BJ (cell line): ENCODE measurements around the gene COL23A1. TPM values are rescaled to one million over a fixed set of nuclear protein-coding genes. Genes with fewer than 3 reads are reported as not detected.
"Not testable (repeated sequence)": the region's sequence is repeated elsewhere in the genome, so short reads cannot be mapped to it uniquely, and the experiment has no call there.

Experiments
- CTCF ChIA-PET: fragments of 350-600 bp; formaldehyde crosslinking; extraction: SDS; loops from one replicate; lab custom pipeline; 2021; ENCODE audit warnings: antibody characterized with exemption, inconsistent platforms; lab: Yijun Ruan, JAX
- POLR2A ChIA-PET: fragments of 300-600 bp; sonication (Branson Sonifier 250); formaldehyde crosslinking; extraction: SDS; loops from one replicate; lab custom pipeline; 2021; ENCODE audit warnings: antibody characterized with exemption; lab: Charles Lee
- DNase-seq: peaks from one replicate; pipeline ENCODE4 v3.0.0-alpha.2; 2011; ENCODE audit warnings: low read depth
- H3K27me3 ChIP-seq: 2 replicates; pipeline ENCODE4 v1.6.0; 2011; ENCODE audit warnings: low read length; ENCODE audit not compliant: control insufficient read depth, insufficient read depth
- H3K36me3 ChIP-seq: 2 replicates; pipeline ENCODE4 v1.5.1; 2011; ENCODE audit warnings: low read length; ENCODE audit not compliant: control insufficient read depth, insufficient read depth
- H3K4me3 ChIP-seq: 2 replicates; pipeline ENCODE4 v1.5.1; 2011; ENCODE audit warnings: low read depth, mild to moderate bottlenecking, control low read depth, low read length
- CTCF ChIP-seq: IDR thresholded peaks from 2 replicates; pipeline ENCODE4 v1.5.1; 2011; ENCODE audit warnings: low read depth, mild to moderate bottlenecking, control low read depth, inconsistent platforms, low read length, moderate library complexity; ENCODE audit not compliant: insufficient read depth
- polyA plus RNA-seq: library from polyadenylated mRNA; depleted of rRNA; stranded (reverse); fragments of >200 nt; gene quantifications from 2 replicates; pipeline ENCODE4 v1.2.3, GENCODE V29; 2011

COL23A1 gene
- polyA plus RNA-seq, 1 experiment = not detected

- TF ChIP-seq CTCF = no peak
- POLR2A ChIA-PET = no interaction called here
- Histone ChIP-seq H3K4me3 (no peak overlapping the region), H3K36me3 (no peaks in the 10 kb centered on the region), H3K27me3 (peaks cover 9% of the 10 kb centered on the region)
- DNase-seq = no peak
- CTCF ChIA-PET = interaction anchor here (0.9 kb wide), 1 partner anchor 309 kb away, joined by 3 read pairs; no protein-coding TSS in a partner anchor
Measured at GRCh38 chr5:178588769-178589168, 1.4 kb downstream of the COL23A1 start.

GRCh38 chr5:178587763-178588611 lies 2.2 kb downstream of the COL23A1 start:
- no peak for TF ChIP-seq CTCF
- Histone ChIP-seq H3K27me3 (peaks cover 9% of the 10 kb centered on the region), H3K36me3 (no peaks in the 10 kb centered on the region), H3K4me3 (no peak overlapping the region)
- no peak for DNase-seq
- POLR2A ChIA-PET = no interaction called here
- CTCF ChIA-PET = interaction anchor here (1.2 kb wide), 1 partner anchor 38 kb away, joined by 3 read pairs; no protein-coding TSS in a partner anchor

- no peak for TF ChIP-seq CTCF
- H3K27me3 ChIP-seq = peaks cover 8% of the 10 kb centered on the region
- no peaks in the 10 kb centered on the region for H3K36me3 ChIP-seq
- no peak overlapping the region for H3K4me3 ChIP-seq
- CTCF ChIA-PET = interaction anchor here (1.2 kb wide), 1 partner anchor 36 kb away, joined by 3 read pairs; no protein-coding TSS in a partner anchor
- DNase-seq = no peak
- POLR2A ChIA-PET = no interaction called here
Measured at GRCh38 chr5:178586396-178586795, 3.8 kb downstream of the COL23A1 start.

GRCh38 chr5:178585421-178585820 lies 4.8 kb downstream of the COL23A1 start:
- POLR2A ChIA-PET, H3K4me3 ChIP-seq, DNase-seq, CTCF ChIA-PET, H3K36me3 ChIP-seq, H3K27me3 ChIP-seq: not testable (repeated sequence)

- CTCF ChIA-PET = no interaction called here
Measured at GRCh38 chr5:178583279-178583678, 6.9 kb downstream of the COL23A1 start.

More at GRCh38 chr5:178583279-178583678, 6.9 kb downstream of the COL23A1 start:
- no peak for DNase-seq
- H3K27me3 ChIP-seq = no peaks in the 10 kb centered on the region
- H3K4me3 ChIP-seq = no peak overlapping the region
- no peaks in the 10 kb centered on the region for H3K36me3 ChIP-seq
- POLR2A ChIA-PET = no interaction called here
- TF ChIP-seq CTCF = no peak
